Prostate gland (tissue), 2 donors: ENCODE data around the gene CIC.

Experiments
- CTCF ChIP-seq, 4 experiments: fragments of 200-600 bp in 2 of 4; fragments of 450-650 bp in 2 of 4; sonication (generic) in 2 of 4; IDR thresholded peaks; 1 replicate in 3 of 4; 2 replicates in 1 of 4; pipeline ENCODE4 v1.5.1; 2016 to 2019; ENCODE audit warnings: antibody characterized with exemption in 4 of 4, mild to moderate bottlenecking in 2 of 4, moderate library complexity in 2 of 4
- POLR2A ChIP-seq: fragments of 450-650 bp; IDR thresholded peaks from one replicate; pipeline ENCODE4 v1.6.1; 2016; ENCODE audit warnings: antibody characterized with exemption, mild to moderate bottlenecking
- POLR2AphosphoS5 ChIP-seq: sonication (generic); formaldehyde crosslinking; IDR thresholded peaks from one replicate; pipeline ENCODE4 v1.6.1; 2017; ENCODE audit warnings: antibody characterized with exemption

- TF ChIP-seq CTCF (IDR thresholded peaks at IDR 0.05), result no peak
- TF ChIP-seq POLR2AphosphoS5, result no peak
- no peak for TF ChIP-seq POLR2A
Observed at GRCh38 chr19:42294471-42295137, 25.6 kb downstream of the CIC start.
